Vagina (tissue), 2 donors: ENCODE results near the gene FAM236C.
"Not testable (repeated sequence)": the region's sequence is repeated elsewhere in the genome, so short reads cannot be mapped to it uniquely, and the experiment has no call there.

Experiments used
- CTCF ChIP-seq, 3 experiments: fragments of 450-650 bp in 2 of 3; fragments of 200-600 bp in 1 of 3; sonication (generic) in 1 of 3; IDR thresholded peaks; one replicate each; pipeline ENCODE4 v1.5.1; 2017 to 2019; ENCODE audit warnings: antibody characterized with exemption in 3 of 3, mild to moderate bottlenecking in 2 of 3, moderate library complexity in 2 of 3
- POLR2A ChIP-seq, 2 donors: fragments of 450-650 bp; IDR thresholded peaks; one replicate each; pipeline ENCODE4 v1.6.1; 2017; ENCODE audit warnings: antibody characterized with exemption in 2 of 2, mild to moderate bottlenecking in 2 of 2, moderate library complexity in 2 of 2
- POLR2AphosphoS5 ChIP-seq, 2 donors: sonication (generic); formaldehyde crosslinking; IDR thresholded peaks; one replicate each; pipeline ENCODE4 v1.9.0; 2017; ENCODE audit warnings: antibody characterized with exemption in 2 of 2, mild to moderate bottlenecking in 2 of 2, low read depth in 1 of 2; ENCODE audit not compliant: insufficient read depth in 1 of 2

- TF ChIP-seq CTCF (IDR thresholded peaks at IDR 0.05); POLR2A (IDR thresholded peaks at IDR 0.05); POLR2AphosphoS5 (IDR thresholded peaks at IDR 0.05; ENCODE audit: insufficient read depth in 1 of 2, low read depth in 1 of 2): not testable (repeated sequence)
Observed at GRCh38 chrX:72882898-72883297, 29.5 kb upstream of the FAM236C start.
